Measurements from ENCODE around the gene MAGIX.

GRCh38 chrX:49212209-49212608, 49.7 kb downstream of the MAGIX start:
- TF ChIP-seq CTCF (conservative IDR thresholded peaks at IDR 0.05 in 1 of 2, IDR thresholded peaks at IDR 0.05 in 1 of 2; ENCODE audit: low read depth in 1 of 2, low read length in 2 of 2): no peak
- TF ChIP-seq EZH2 (IDR thresholded peaks at IDR 0.05; ENCODE audit: low read length, missing control alignments): no peak
